Head of caudate nucleus (tissue), 42 donors: ENCODE results near the gene ABCB4.

Experiments used
- DNase-seq, 42 donors: peaks; one replicate each; pipeline versions ENCODE4 v3.0.0 to v3.0.0-alpha.2; 2020 to 2021; ENCODE audit warnings: mixed read lengths in 7 of 42
- intact Hi-C: fragments of 100-400 bp; cut with DNase I; formaldehyde crosslinking; loops from one replicate; pipeline ENCODE4 v1.15.0; 2022

Gene ABCB4

DNA sequence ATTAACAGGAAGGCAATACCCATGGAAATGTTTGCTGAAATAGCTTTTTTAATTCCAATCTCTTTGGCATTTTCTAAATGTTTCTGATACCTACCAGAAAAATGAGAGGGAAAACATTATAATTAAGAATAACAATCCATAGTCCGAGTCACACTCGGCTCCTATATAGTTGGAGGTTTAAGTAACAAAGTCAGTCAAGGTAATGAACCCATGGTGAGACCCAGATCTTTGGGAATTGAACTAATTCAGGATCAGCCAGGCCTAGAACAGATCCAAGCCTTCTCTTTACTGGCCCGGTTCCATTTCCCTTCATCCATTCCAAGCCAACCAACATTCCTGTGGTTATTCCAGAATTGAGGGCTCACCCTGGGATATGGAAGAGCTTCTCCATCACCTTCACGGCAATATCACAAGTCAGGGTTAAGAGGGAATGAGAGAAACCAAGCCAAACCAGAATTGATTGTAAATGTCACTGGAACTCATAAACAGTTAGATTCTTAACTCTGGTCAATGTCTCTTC, 28.3 kb downstream of the ABCB4 start:
- intact Hi-C loops = no loop called here
- no peak for DNase-seq

GRCh38 chr7:87445897-87446296, 29.6 kb downstream of the ABCB4 start:
- peak in 1 of 42 donors; percentile 15 for DNase-seq

GRCh38 chr7:87435546-87435945, 39.9 kb downstream of the ABCB4 start:
- intact Hi-C loops = no loop called here

More at GRCh38 chr7:87445897-87446296, 29.6 kb downstream of the ABCB4 start:
- intact Hi-C loops = no loop called here

GRCh38 chr7:87432536-87432935, 42.9 kb downstream of the ABCB4 start:
- no peak for DNase-seq
- intact Hi-C loops = no loop called here

More at GRCh38 chr7:87435546-87435945, 39.9 kb downstream of the ABCB4 start:
- no peak for DNase-seq

- peak in 3 of 42 donors; percentile 3 to 19 (median 11) for DNase-seq
- intact Hi-C loops = no loop called here
These were observed 48.2 kb downstream of the ABCB4 start for GRCh38 chr7:87427288-87427687.

GRCh38 chr7:87426160-87426559, 49.3 kb downstream of the ABCB4 start:
- intact Hi-C loops = no loop called here

DNA sequence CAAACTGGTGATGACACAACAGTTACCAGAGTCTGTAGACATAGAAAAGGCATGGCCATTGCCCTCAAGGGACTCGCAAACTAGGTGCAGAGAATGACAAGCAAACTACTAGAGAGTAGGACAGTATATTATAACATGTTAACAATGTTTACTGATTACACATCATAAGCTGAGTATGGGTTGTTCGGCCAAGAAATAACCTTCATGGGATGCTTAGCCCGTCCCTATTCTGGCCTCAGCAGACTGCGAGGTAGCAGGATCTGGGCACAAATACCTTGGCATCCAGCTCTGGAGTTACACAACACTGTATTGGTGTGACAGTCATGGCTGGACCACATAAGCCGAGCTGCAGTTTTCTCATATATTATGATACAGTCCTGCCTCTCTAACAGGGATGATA, 51.4 kb downstream of the ABCB4 start:
- intact Hi-C loops = no loop called here
- no peak for DNase-seq

More at GRCh38 chr7:87426160-87426559, 49.3 kb downstream of the ABCB4 start:
- no peak for DNase-seq

DNA sequence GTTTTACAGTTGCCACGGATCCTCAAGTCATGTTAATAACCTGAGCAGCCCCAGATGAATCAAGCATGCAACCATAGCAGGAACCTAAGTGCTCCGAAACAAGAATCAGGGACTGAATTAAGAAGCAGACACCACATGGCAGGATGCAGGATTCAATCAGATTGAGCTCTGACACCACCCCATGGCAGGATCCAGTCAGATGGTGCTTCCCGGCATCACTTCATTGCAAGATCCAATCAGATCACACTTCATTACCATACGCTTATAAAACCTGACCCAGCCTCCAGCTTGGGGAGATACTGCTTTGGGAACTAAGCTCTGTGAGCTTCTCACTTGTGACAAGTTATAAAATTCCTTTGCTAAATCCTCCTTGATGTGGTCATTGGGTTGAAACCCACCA, 55.3 kb downstream of the ABCB4 start:
- intact Hi-C loops = no loop called here
- DNase-seq = no peak

DNA sequence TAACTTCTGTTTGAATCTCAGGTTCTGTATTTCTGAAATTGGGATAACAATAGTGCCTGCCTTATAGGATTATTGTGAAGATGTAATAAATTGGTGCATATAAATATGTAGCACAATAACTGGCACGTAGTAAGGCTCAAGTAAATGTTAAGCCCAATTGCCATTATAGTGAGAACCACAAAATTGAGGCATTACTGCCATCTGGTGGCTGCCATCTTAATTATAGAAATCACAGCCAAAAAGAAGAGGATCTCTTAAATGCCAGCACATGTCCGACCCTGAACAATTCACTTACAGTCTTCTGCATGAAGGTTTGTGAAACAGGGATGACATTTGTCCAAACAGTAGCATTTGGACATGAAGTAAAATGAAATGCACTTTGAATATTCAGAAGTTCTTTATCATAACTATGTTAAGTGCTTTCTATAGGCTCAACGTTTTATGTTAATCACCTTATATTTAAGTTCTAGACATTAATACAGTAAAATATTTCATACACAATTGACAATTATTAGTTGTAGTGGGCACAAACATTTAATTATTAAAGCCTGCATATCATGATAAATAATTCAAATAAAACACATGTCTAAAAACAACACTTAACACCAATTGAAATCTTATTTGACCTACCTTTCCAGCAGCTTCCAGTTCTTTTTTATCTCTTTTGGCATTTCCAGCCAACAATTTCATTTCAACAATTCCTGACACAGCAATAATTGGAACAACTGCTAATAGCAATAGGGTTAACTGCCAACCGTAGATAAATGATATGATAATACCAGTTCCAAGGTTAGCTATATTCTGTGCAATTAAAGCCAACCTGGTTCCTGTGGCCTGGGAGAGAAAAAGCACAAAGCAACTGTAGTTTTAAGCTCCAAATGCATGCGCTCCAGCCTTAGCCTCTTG, 58.5 kb downstream of the ABCB4 start:
- intact Hi-C loops = loop anchor here (5.0 kb wide), 1 partner anchor 105 kb away; no protein-coding TSS in a partner anchor

DNA sequence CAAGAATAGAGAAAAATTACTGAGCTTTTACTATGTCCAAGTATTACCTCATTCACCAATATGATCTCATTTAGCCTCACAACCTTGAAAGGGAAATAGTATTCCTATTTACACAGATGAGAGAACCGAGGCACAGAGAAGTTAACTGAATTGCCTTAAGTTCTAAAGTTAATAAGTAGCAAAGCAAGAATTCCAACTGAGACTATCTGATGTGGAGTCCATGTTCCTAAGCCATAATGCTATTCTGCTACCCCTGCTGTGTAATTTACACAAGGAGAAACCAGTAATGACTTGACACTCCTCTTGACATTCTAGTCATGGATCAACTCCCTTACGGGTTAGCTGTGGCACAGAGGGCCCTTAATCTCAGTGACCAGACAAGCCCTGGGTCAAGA, 60.7 kb downstream of the ABCB4 start:
- DNase-seq = no peak

More for the DNA sequence above, 58.5 kb downstream of the ABCB4 start:
- DNase-seq = peak in 38 of 42 donors; percentile 18 to 91 (median 66)

DNA sequence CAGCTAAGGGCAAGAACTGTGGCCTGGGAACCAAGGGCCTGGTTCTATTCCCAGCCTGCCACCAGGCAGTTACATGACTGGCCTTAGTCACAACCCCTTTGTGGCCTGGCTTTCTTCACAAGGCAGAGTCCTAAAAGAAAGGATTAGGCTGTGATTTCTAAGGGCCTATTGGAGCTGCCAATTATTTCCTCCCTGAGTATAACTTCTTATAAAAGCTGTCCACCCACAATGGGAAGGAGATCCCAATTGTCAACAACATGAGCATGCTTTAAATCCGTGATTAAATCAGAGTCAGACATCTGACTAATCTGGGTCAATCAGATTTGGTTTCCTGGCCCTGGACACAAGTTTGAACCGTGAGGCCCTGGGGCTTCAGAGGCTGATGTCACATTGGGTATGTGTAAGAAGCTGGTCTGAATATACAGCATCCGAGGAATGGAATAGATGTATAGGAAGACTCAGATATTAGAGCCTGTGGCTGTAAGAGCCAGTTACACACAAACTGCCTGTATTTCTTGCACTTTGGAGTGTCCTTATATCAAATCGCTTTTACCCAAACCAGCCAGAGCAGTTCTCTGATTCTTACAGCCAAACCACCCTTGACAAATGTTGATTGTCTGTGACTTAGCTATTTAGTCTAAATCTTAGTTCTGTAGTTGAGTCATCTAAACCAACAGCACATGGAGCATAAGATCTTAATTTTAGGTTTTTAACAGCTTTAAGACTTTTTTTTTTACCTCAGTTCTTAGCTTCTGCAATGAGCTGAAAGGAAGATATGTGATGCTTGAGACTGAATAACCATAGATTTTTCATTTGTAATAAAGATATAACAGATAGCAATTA, 61.3 kb downstream of the ABCB4 start:
- intact Hi-C loops = no loop called here
- DNase-seq = peak in 2 of 42 donors; percentile 9 to 59

More for the DNA sequence above, 60.7 kb downstream of the ABCB4 start:
- intact Hi-C loops = loop anchor here (5.0 kb wide), 1 partner anchor 102 kb away; no protein-coding TSS in a partner anchor

DNA sequence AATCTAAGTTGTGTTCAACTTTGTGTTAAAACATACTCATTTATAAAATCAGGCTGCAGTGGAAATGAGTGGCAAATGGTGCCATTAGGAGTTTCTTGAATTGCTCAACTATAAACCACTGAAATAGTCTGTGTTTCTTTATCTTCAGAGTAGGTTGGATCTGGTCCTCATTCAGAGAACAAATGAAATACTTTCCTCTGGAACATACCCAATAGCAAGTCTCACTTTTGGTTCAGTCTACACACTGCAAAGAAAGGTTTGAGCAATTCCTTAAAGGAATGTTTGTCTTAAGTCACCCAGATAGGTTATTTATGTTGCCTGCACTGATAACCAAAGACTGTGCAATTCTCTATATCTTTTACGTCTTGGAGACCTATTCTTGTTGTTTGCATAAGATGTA, 62.5 kb downstream of the ABCB4 start:
- no peak for DNase-seq
- intact Hi-C loops = no loop called here

DNA sequence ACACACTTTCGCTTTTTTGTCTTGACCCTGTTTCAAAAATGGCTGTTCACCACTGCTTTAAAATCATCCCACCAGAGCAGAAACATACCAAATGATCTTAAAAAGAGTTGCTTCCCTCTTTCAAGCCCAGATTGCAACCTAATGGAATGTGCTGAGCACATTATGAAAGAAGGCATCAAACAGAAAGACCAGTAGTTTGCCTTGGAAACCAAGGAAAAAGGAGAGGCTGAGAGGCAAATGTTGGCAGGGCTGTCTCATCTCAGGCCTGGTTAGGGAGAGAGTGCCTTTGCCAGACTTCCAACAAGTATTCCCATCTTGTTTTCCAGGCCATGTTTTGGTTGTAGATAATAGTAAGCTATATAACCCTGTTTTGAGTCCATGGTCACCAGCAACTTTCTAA, 64.3 kb downstream of the ABCB4 start:
- DNase-seq = no peak
- intact Hi-C loops = no loop called here

DNA sequence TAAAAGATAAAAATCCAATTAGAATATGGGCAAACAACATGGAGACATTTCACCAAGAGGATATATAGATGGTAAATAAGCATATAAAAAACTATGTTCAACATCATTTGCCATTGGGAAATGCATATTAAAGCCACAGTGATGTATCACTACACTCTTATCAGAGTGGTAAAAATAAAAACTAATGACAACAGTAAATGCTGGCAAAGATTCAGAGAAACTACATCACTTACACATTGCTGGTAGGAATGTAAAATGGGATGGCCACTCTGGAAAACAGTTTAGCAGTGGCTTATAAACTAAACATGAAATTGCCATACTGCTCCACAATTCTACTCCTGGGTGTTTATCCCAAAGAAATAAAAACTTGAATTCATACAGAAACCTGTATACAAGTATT, 70.8 kb downstream of the ABCB4 start:
- intact Hi-C loops = no loop called here
- DNase-seq = no peak

GRCh38 chr7:87398446-87398845, 77.0 kb downstream of the ABCB4 start:
- DNase-seq = no peak
- intact Hi-C loops = no loop called here

GRCh38 chr7:87395442-87396020, 79.9 kb downstream of the ABCB4 start:
- no peak for DNase-seq
- intact Hi-C loops = no loop called here

GRCh38 chr7:87391020-87391701, 84.3 kb downstream of the ABCB4 start:
- no peak for DNase-seq
- intact Hi-C loops = no loop called here

DNA sequence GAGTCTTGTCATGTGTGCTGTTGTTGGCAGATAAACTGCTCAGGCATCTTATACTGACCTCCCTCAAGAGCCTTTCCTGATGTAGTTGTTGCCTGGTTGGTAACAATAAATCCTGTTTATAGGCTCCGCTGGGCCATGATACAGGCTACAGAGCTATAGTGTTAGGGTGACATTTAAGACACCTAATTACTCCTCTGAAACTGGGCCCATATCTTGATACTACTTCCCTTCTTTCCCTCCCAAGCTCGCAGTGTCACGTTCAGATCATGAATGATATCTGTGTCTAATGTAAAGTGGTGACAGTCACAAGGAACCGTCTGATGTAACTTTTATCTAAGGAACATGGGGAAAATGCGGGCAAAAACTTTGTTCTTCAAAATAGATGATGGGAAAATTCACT, 94.6 kb downstream of the ABCB4 start:
- no peak for DNase-seq
- intact Hi-C loops = no loop called here
